Measurements from ENCODE around the gene C4orf17. TPM values are rescaled to one million over a fixed set of nuclear protein-coding genes. Genes with fewer than 3 reads are reported as not detected.

The C4orf17 gene
- total RNA-seq, 2 experiments from 2014 or later: not detected

DNA sequence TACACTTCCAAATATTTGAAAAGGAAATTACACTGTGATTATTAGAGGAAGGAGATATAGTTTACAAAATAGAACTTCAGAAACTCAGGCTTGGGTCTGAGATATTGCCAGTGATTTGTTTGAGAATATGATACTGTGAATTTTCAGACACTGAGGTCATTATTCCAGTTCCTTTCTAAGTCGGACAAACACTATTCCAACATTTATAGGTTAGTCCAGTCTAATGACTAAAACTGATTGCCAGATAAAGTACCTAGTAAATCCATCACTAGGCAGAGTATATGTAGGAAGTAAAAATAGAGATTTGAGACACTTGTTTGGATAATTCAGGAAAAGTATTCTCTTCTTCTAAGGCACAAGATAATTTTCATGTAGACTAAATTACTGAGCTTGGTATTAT is 77.0 kb downstream of the C4orf17 start:
- Mint-ChIP-seq H3K27ac (no peak overlapping the region), H3K27me3 (peaks cover 3% of the 10 kb centered on the region), H3K36me3 (ENCODE audit: low read depth) (no peaks in the 10 kb centered on the region), H3K4me3 (no peak overlapping the region), H3K9me3 (no peaks in the 10 kb centered on the region), H3K4me1 (ENCODE audit: low read depth) (no peaks in the 10 kb centered on the region)
- no peak for DNase-seq
- ATAC-seq: no peak
- POLR2A ChIA-PET: no interaction called here
- intact Hi-C loops (cut with micrococcal nuclease): no loop called here
- CTCF ChIA-PET: no interaction called here
- TF ChIP-seq, protein P1, sequence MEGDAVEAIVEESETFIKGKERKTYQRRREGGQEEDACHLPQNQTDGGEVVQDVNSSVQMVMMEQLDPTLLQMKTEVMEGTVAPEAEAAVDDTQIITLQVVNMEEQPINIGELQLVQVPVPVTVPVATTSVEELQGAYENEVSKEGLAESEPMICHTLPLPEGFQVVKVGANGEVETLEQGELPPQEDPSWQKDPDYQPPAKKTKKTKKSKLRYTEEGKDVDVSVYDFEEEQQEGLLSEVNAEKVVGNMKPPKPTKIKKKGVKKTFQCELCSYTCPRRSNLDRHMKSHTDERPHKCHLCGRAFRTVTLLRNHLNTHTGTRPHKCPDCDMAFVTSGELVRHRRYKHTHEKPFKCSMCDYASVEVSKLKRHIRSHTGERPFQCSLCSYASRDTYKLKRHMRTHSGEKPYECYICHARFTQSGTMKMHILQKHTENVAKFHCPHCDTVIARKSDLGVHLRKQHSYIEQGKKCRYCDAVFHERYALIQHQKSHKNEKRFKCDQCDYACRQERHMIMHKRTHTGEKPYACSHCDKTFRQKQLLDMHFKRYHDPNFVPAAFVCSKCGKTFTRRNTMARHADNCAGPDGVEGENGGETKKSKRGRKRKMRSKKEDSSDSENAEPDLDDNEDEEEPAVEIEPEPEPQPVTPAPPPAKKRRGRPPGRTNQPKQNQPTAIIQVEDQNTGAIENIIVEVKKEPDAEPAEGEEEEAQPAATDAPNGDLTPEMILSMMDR (IDR thresholded peaks at IDR 0.05): no peak

DNA sequence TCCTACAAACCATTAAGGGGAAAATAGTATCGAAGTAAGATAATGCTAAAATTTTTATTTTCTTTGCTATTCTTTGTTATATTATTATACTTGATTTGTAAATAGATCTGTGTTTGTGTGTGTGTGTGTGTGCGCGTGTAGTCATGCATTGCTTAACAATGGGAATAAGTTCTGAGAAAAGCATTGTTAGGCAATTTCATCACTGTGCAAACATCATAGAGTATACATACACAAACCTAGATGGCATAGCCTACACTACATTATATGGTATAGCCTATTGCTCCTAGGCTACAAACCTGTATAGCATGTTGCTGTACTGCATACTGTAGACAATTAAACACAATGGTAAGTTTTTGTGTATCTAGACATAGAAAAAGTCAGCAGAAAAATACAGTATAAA is 80.9 kb downstream of the C4orf17 start:
- CTCF ChIA-PET: interaction anchor here (0.6 kb wide), 1 partner anchor 254 kb away, joined by 4 read pairs; no protein-coding TSS in a partner anchor
- Mint-ChIP-seq H3K27me3 (peaks cover 1% of the 10 kb centered on the region), H3K4me3 (no peak overlapping the region), H3K9me3 (no peaks in the 10 kb centered on the region), H3K4me1 (ENCODE audit: low read depth) (no peaks in the 10 kb centered on the region), H3K27ac (no peak overlapping the region), H3K36me3 (ENCODE audit: low read depth) (no peaks in the 10 kb centered on the region)
- intact Hi-C loops (cut with micrococcal nuclease): no loop called here
- TF ChIP-seq, protein P1 (IDR thresholded peaks at IDR 0.05): no peak
- POLR2A ChIA-PET: no interaction called here
- ATAC-seq (no peak), DNase-seq (no peak)

Other genes with a start within 250 kb of the C4orf17 start
- gene ADH1A, start 220.0 kb upstream of the C4orf17 start, total RNA-seq: not detected
- gene ADH1B, start 189.6 kb upstream of the C4orf17 start, total RNA-seq: not detected
- gene ADH1C, start 158.3 kb upstream of the C4orf17 start, total RNA-seq: not detected
- not detected for gene ADH7, start 75.7 kb upstream of the C4orf17 start, total RNA-seq
- gene TRMT10A, start 53.0 kb downstream of the C4orf17 start, total RNA-seq: 1 to 10 TPM; 7.7 to 8.0 TPM
- gene MTTP, start 63.8 kb downstream of the C4orf17 start, total RNA-seq: under 1 TPM; 0.45 to 0.59 TPM
- not detected for gene C4orf54, start 146.8 kb downstream of the C4orf17 start, total RNA-seq